HG03159 (cell line): ENCODE data around the gene ZNF616.
"Not testable (repeated sequence)": the region's sequence is repeated elsewhere in the genome, so short reads cannot be mapped to it uniquely, and the experiment has no call there.

Experiments used
- ATAC-seq: cut with Tn5 transposase; IDR thresholded peaks from one replicate; pipeline ENCODE4 v1.9.1; 2021; ENCODE audit warnings: mild to moderate bottlenecking, moderate library complexity; ENCODE audit not compliant: unreplicated experiment

Gene ZNF616

DNA sequence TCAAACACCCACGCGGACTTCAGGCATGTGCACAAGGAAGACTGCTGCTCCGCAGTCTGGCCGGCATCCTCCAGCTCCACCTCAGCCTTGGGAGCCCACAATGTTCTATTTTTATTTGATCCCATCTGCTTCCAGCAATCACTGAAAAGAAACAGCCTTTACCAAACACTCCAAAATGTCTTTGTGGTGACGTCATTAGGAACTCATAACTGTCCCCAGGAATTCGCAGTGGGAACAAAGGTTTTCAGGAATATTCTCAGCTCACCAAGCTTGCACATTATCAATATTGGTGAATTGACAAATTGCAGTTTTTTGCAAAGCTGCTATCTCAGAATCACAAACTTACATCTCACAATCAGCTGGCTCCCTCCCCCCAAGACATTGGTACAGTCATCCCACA, 29.0 kb downstream of the ZNF616 start:
- no peak for ATAC-seq

DNA sequence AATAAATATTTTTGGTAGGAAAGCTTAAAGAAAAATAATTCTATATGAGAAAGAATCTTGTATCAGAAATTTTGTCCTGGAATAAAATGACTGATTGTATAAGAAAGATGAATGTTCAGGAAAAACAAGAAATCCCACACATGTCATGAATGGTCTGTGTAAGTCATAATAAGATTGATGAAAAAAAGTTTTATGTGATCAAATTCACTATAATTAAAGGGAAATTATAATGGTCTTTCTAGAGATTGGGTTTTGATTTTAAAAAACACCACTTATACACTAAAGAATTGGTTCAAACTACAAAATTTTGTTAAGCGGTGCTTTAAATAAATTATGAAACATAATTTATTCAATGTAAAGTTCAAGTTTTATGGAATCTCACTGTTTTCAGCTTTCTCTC, 37.0 kb downstream of the ZNF616 start:
- ATAC-seq = no peak

DNA sequence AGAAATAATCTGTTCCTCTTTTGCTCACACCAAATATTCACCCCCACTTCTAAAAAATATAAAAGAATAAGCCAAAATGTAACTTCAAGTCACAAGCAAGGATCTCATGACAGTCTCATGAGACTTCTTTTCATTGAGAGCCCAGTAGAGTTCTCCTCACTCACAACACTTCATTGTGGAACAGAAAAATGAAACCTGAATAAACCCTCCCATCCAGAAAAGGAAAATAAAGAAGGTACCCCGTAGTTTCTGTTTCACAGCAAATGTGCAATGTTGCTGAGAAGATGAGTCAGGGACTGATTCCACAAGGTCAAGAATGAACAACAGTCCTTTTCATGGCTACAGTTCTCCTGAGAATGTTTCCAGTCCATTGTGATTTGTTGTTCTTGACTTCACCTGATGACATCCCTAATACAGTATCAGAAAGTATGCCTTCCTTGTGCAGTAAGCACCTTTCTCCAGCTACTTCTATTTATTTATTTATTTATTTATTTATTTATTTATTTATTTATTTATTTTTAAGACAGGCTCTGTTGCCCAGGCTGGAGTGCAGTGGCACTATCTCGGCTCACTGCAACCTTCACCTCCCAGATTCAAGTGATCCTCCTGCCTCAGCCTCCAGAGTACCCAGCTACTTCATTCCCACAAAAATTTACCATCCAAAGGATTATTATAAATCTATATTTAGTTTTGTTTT, 37.7 kb downstream of the ZNF616 start:
- no peak for ATAC-seq

DNA sequence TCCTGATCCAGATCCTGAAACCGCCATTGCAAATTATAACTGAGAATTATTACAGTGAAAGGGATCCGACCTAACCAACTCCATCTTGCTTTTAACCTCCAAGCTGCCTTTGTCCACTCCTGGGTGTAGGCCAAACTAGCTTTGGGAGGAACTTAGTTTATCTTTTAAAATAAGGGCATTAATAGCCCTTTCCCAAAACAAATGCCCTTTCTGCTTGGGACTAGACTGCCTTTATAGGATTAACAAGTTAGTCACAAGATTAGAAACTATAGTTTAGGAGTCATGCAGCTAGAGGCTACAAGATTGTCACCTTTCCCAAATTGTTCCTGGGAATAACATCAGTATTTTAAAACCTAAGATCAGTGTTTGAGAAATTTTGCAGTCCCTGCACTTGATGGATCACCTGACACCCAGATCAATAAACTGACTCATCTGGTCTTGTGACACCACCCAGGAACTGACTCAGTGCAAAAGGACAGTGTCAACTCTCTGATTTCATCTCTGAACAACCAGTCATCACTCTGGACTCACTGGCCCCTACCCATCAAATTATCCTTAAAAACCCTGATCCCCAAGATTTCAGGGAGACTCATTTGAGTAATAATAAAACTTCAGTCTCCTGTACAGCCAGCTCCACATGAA, 40.1 kb downstream of the ZNF616 start:
- no peak for ATAC-seq

DNA sequence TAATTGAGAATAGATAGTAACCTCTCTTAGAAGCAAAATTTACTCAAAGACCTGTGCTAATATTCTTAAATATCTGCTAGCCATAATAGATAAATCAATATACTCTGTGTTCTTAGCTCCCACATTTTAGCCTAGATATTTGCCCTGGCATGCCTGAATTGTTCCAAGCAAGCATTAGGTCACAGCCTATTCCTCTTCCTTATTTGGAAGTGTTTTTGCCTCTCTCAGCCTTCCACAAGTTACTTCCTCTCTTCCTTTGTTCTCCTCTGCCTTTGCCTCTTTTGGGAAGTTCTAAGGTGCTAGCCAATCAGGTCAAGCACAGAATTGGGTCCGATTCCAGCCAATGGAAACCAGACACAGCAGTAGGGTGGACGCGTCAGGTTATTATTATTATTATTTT, 43.3 kb downstream of the ZNF616 start:
- ATAC-seq = not testable (repeated sequence)

GRCh38 chr19:52095172-52096014, 44.3 kb downstream of the ZNF616 start, which contains the start of gene ZNF841:
Gene ZNF841, minus strand, starts transcription at chr19:52095765. Its CDS starts 10,964 bp downstream, at chr19:52084801.
- ATAC-seq = peak; percentile 91

DNA sequence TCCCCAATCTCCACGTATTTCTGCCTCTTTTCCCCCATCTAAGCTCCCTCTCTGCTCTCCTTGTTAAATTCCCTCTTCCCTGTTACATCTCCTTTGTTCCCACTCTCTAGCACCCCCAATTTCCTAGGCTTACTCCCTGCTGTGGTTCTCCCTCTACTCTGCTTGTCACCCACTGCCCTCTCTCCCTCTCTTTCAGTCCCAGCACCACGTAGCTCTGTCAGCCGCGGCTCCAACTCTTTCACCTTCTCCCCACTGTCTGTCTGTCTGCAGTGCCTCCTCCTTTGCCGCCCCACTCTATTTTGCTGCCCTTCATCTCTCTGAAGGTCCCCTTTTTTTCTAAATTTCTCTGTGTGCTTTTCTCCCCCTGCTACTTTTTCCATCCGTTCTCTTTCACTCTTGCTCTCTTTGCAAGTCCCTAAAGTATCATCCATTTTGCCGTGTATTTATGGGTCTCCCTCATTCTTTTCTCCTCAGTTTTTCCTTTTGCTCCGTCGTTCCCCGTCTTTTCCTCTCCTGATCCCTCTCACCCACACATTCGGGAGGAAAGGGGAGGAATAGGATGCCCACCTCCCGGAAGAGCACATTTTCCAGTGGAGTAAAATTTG, 45.1 kb downstream of the ZNF616 start:
- ATAC-seq = no peak

GRCh38 chr19:52086481-52086880, 53.3 kb downstream of the ZNF616 start:
- no peak for ATAC-seq

DNA sequence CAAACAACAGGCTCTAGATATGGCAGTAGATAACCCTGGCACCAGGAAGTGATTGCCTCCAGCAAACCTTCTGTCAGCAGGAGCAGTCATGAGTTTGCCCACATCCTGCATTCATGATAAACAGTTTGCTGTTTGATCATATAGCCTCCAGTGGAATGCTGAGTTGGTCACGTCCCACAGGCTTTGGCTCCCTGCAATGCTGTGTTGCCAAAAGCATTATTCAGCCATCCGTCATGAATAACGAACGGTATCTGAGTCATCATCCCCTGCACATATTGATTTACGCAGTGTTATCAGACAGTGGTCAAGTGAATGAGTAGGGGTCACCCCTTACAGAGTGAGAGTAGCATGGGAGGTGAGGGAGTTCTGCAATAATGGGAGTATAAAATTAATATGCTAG, 69.2 kb downstream of the ZNF616 start:
- ATAC-seq = no peak

DNA sequence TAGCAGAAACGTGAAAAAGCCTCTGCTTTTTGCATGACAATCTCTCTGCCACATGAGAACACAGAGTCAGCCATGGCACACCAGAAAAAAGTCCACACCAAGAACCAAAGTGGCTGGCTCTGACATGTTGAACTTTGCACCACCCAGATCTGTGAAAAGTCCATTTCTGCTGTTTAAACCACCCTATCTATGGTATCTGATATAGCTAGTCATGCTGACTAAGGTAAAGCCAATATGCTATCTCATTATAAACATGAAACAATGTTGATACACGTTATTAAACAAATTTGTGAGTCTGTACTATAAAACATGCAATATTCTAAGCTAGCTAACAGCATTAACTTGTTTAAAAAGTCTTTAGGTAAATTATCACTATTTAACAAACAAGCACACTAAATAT, 70.1 kb downstream of the ZNF616 start:
- no peak for ATAC-seq

- ATAC-seq = no peak
Observed at GRCh38 chr19:52066258-52066863, 73.4 kb downstream of the ZNF616 start.

- no peak for ATAC-seq
Observed at GRCh38 chr19:52065399-52065798, 74.3 kb downstream of the ZNF616 start.
